GM19328 (cell line): ENCODE results near the gene TMED3.
"Not testable (repeated sequence)": the region's sequence is repeated elsewhere in the genome, so short reads cannot be mapped to it uniquely, and the experiment has no call there.

Source experiments
- ATAC-seq: cut with Tn5 transposase; IDR thresholded peaks from one replicate; pipeline ENCODE4 v1.9.1; 2021; ENCODE audit warnings: mild to moderate bottlenecking, moderate library complexity; ENCODE audit not compliant: unreplicated experiment

The TMED3 gene

GRCh38 chr15:79315623-79316328 is 4.9 kb downstream of the TMED3 start:
- ATAC-seq = no peak

- no peak for ATAC-seq
Observed at GRCh38 chr15:79316864-79317263, 6.0 kb downstream of the TMED3 start.

GRCh38 chr15:79319973-79320372 is 9.1 kb downstream of the TMED3 start:
- not testable (repeated sequence) for ATAC-seq

- ATAC-seq = no peak
Observed at GRCh38 chr15:79321876-79322275, 11.0 kb downstream of the TMED3 start.

GRCh38 chr15:79322306-79322705 is 11.4 kb downstream of the TMED3 start:
- no peak for ATAC-seq

- no peak for ATAC-seq
Observed at GRCh38 chr15:79322945-79323344, 12.0 kb downstream of the TMED3 start.

GRCh38 chr15:79329171-79329611 is 18.3 kb downstream of the TMED3 start:
- ATAC-seq = no peak

GRCh38 chr15:79332824-79333510 is 22.1 kb downstream of the TMED3 start:
- ATAC-seq = no peak

GRCh38 chr15:79337591-79337990 is 26.7 kb downstream of the TMED3 start:
- no peak for ATAC-seq

GRCh38 chr15:79339588-79340314 is 28.8 kb downstream of the TMED3 start:
- no peak for ATAC-seq

- ATAC-seq = no peak
Observed at GRCh38 chr15:79340315-79340602, 29.3 kb downstream of the TMED3 start.

GRCh38 chr15:79341396-79341795 is 30.5 kb downstream of the TMED3 start:
- no peak for ATAC-seq

GRCh38 chr15:79349525-79349924 is 38.6 kb downstream of the TMED3 start:
- ATAC-seq = no peak

GRCh38 chr15:79352206-79352605 is 41.3 kb downstream of the TMED3 start:
- ATAC-seq = no peak

GRCh38 chr15:79357566-79357965 is 46.7 kb downstream of the TMED3 start:
- ATAC-seq = no peak

GRCh38 chr15:79358069-79358468 is 47.2 kb downstream of the TMED3 start:
- ATAC-seq = no peak

GRCh38 chr15:79364571-79365240 is 53.8 kb downstream of the TMED3 start:
- ATAC-seq = no peak

- no peak for ATAC-seq
Observed at GRCh38 chr15:79365765-79366164, 54.9 kb downstream of the TMED3 start.

- no peak for ATAC-seq
Observed at GRCh38 chr15:79366691-79367090, 55.8 kb downstream of the TMED3 start.

GRCh38 chr15:79370716-79371115 is 59.8 kb downstream of the TMED3 start:
- no peak for ATAC-seq

- no peak for ATAC-seq
Observed at GRCh38 chr15:79371591-79371990, 60.7 kb downstream of the TMED3 start.
